K562 (cell line): ENCODE data around the gene OR5M11. TPM values are rescaled to one million over a fixed set of nuclear protein-coding genes. Genes with fewer than 3 reads are reported as not detected.

Experiments
- polyA plus RNA-seq, 8 experiments: library from polyadenylated mRNA; depleted of rRNA in 4 of 8; stranded (reverse) in 5 of 8; unstranded in 3 of 8; fragments of >200 nt; fragmentation: Nextera tagmentation in 2 of 8; fragmentation: Illumina TruSeq in 1 of 8; extraction: Ambion mirVana in 2 of 8; extraction: Trizol in 1 of 8; gene quantifications; 2 replicates each; pipeline versions ENCODE4 v1.2.1 to v1.2.3, GENCODE V29; 2011 to 2014; ENCODE audit warnings: inconsistent platforms in 1 of 8, missing spikeins in 1 of 8
- total RNA-seq, 7 experiments: library from RNA; depleted of rRNA in 6 of 7; stranded (reverse); fragments of >200 nt in 6 of 7; fragmentation: Illumina TruSeq in 2 of 7; extraction: Trizol in 2 of 7; gene quantifications; 2 replicates each; pipeline versions ENCODE4 v1.2.1 to v1.2.3, GENCODE V29; 2011 to 2021; ENCODE audit warnings: low replicate concordance in 1 of 7

The OR5M11 gene
- total and polyA plus RNA-seq, 9 of the 15 experiments (the other 6 are each of a cell fraction or from before 2014, with no cell fraction given), result not detected

Other genes with a start within 250 kb of the OR5M11 start
Only the 7 nearest of the 13 such genes appear.
- gene OR5AL1, start 130.6 kb downstream of the OR5M11 start, total RNA-seq (2014; rRNA removed), result not detected in 2 replicates
- not detected in 2 replicates for gene OR5AL1, start 130.6 kb downstream of the OR5M11 start, total RNA-seq (2014; rRNA removed; fragmentation: Illumina TruSeq; extraction: Trizol)
- not detected in 2 replicates for gene OR5AL1, start 130.6 kb downstream of the OR5M11 start, total RNA-seq (2015; rRNA removed; fragmentation: Illumina TruSeq; extraction: Trizol)
- gene OR5AL1, start 130.6 kb downstream of the OR5M11 start, total RNA-seq (2021), result not detected in 2 replicates
- not detected in 2 replicates for gene OR5AL1, start 130.6 kb downstream of the OR5M11 start, polyA plus RNA-seq (2011; rRNA removed)
- not detected in 2 replicates for gene OR5AL1, start 130.6 kb downstream of the OR5M11 start, polyA plus RNA-seq (2014; fragmentation: Illumina TruSeq; extraction: Trizol)
- gene OR5AL1, start 130.6 kb downstream of the OR5M11 start, polyA plus RNA-seq (2014; fragmentation: Nextera tagmentation; extraction: Ambion mirVana), result not detected
- not detected in 2 replicates for gene OR5AL1, start 130.6 kb downstream of the OR5M11 start, polyA plus RNA-seq (2014; rRNA removed)
- gene OR5M3, start 69.9 kb downstream of the OR5M11 start, total RNA-seq (2014; rRNA removed), result not detected in 2 replicates
- not detected in 2 replicates for gene OR5M3, start 69.9 kb downstream of the OR5M11 start, total RNA-seq (2014; rRNA removed; fragmentation: Illumina TruSeq; extraction: Trizol)
- not detected in 2 replicates for gene OR5M3, start 69.9 kb downstream of the OR5M11 start, total RNA-seq (2015; rRNA removed; fragmentation: Illumina TruSeq; extraction: Trizol)
- gene OR5M3, start 69.9 kb downstream of the OR5M11 start, total RNA-seq (2021), result not detected in 2 replicates
- not detected in 2 replicates for gene OR5M3, start 69.9 kb downstream of the OR5M11 start, polyA plus RNA-seq (2011; rRNA removed)
- gene OR5M3, start 69.9 kb downstream of the OR5M11 start, polyA plus RNA-seq (2014; fragmentation: Illumina TruSeq; extraction: Trizol), result not detected in 2 replicates
- gene OR5M3, start 69.9 kb downstream of the OR5M11 start, polyA plus RNA-seq (2014; fragmentation: Nextera tagmentation; extraction: Ambion mirVana), result not detected
- gene OR5M3, start 69.9 kb downstream of the OR5M11 start, polyA plus RNA-seq (2014; rRNA removed), result not detected in 2 replicates
- not detected in 2 replicates for gene OR5M8, start 51.9 kb downstream of the OR5M11 start, total RNA-seq (2014; rRNA removed)
- not detected in 2 replicates for gene OR5M8, start 51.9 kb downstream of the OR5M11 start, total RNA-seq (2014; rRNA removed; fragmentation: Illumina TruSeq; extraction: Trizol)
- gene OR5M8, start 51.9 kb downstream of the OR5M11 start, total RNA-seq (2015; rRNA removed; fragmentation: Illumina TruSeq; extraction: Trizol), result not detected in 2 replicates
- gene OR5M8, start 51.9 kb downstream of the OR5M11 start, total RNA-seq (2021), result not detected in 2 replicates
- not detected in 2 replicates for gene OR5M8, start 51.9 kb downstream of the OR5M11 start, polyA plus RNA-seq (2011; rRNA removed)
- gene OR5M8, start 51.9 kb downstream of the OR5M11 start, polyA plus RNA-seq (2014; fragmentation: Illumina TruSeq; extraction: Trizol), result not detected in 2 replicates
- gene OR5M8, start 51.9 kb downstream of the OR5M11 start, polyA plus RNA-seq (2014; fragmentation: Nextera tagmentation; extraction: Ambion mirVana), result not detected
- gene OR5M8, start 51.9 kb downstream of the OR5M11 start, polyA plus RNA-seq (2014; rRNA removed), result not detected in 2 replicates
- gene OR5M10, start 34.5 kb upstream of the OR5M11 start, total RNA-seq (2014; rRNA removed), result not detected in 2 replicates
- gene OR5M10, start 34.5 kb upstream of the OR5M11 start, total RNA-seq (2014; rRNA removed; fragmentation: Illumina TruSeq; extraction: Trizol), result not detected in 2 replicates
- gene OR5M10, start 34.5 kb upstream of the OR5M11 start, total RNA-seq (2015; rRNA removed; fragmentation: Illumina TruSeq; extraction: Trizol), result not detected in 2 replicates
- not detected in 2 replicates for gene OR5M10, start 34.5 kb upstream of the OR5M11 start, total RNA-seq (2021)
- not detected in 2 replicates for gene OR5M10, start 34.5 kb upstream of the OR5M11 start, polyA plus RNA-seq (2011; rRNA removed)
- gene OR5M10, start 34.5 kb upstream of the OR5M11 start, polyA plus RNA-seq (2014; fragmentation: Illumina TruSeq; extraction: Trizol), result not detected in 2 replicates
- gene OR5M10, start 34.5 kb upstream of the OR5M11 start, polyA plus RNA-seq (2014; fragmentation: Nextera tagmentation; extraction: Ambion mirVana), result not detected
- gene OR5M10, start 34.5 kb upstream of the OR5M11 start, polyA plus RNA-seq (2014; rRNA removed), result not detected in 2 replicates
- gene OR5M1, start 71.6 kb upstream of the OR5M11 start, total RNA-seq (2014; rRNA removed), result not detected in 2 replicates
- not detected in 2 replicates for gene OR5M1, start 71.6 kb upstream of the OR5M11 start, total RNA-seq (2014; rRNA removed; fragmentation: Illumina TruSeq; extraction: Trizol)
- gene OR5M1, start 71.6 kb upstream of the OR5M11 start, total RNA-seq (2015; rRNA removed; fragmentation: Illumina TruSeq; extraction: Trizol), result not detected in 2 replicates
- not detected in 2 replicates for gene OR5M1, start 71.6 kb upstream of the OR5M11 start, total RNA-seq (2021)
- not detected in 2 replicates for gene OR5M1, start 71.6 kb upstream of the OR5M11 start, polyA plus RNA-seq (2011; rRNA removed)
- not detected in 2 replicates for gene OR5M1, start 71.6 kb upstream of the OR5M11 start, polyA plus RNA-seq (2014; fragmentation: Illumina TruSeq; extraction: Trizol)
- not detected for gene OR5M1, start 71.6 kb upstream of the OR5M11 start, polyA plus RNA-seq (2014; fragmentation: Nextera tagmentation; extraction: Ambion mirVana)
- not detected in 2 replicates for gene OR5M1, start 71.6 kb upstream of the OR5M11 start, polyA plus RNA-seq (2014; rRNA removed)
- not detected in 2 replicates for gene OR5AP2, start 99.2 kb upstream of the OR5M11 start, total RNA-seq (2014; rRNA removed)
- gene OR5AP2, start 99.2 kb upstream of the OR5M11 start, total RNA-seq (2014; rRNA removed; fragmentation: Illumina TruSeq; extraction: Trizol), result not detected in 2 replicates
- gene OR5AP2, start 99.2 kb upstream of the OR5M11 start, total RNA-seq (2015; rRNA removed; fragmentation: Illumina TruSeq; extraction: Trizol), result not detected in 2 replicates
- gene OR5AP2, start 99.2 kb upstream of the OR5M11 start, total RNA-seq (2021), result not detected in 2 replicates
- not detected in 2 replicates for gene OR5AP2, start 99.2 kb upstream of the OR5M11 start, polyA plus RNA-seq (2011; rRNA removed)
- not detected in 2 replicates for gene OR5AP2, start 99.2 kb upstream of the OR5M11 start, polyA plus RNA-seq (2014; fragmentation: Illumina TruSeq; extraction: Trizol)
- not detected for gene OR5AP2, start 99.2 kb upstream of the OR5M11 start, polyA plus RNA-seq (2014; fragmentation: Nextera tagmentation; extraction: Ambion mirVana)
- gene OR5AP2, start 99.2 kb upstream of the OR5M11 start, polyA plus RNA-seq (2014; rRNA removed), result not detected in 2 replicates
- gene OR5AR1, start 120.4 kb upstream of the OR5M11 start, total RNA-seq (2014; rRNA removed), result not detected in 2 replicates
- gene OR5AR1, start 120.4 kb upstream of the OR5M11 start, total RNA-seq (2014; rRNA removed; fragmentation: Illumina TruSeq; extraction: Trizol), result not detected in 2 replicates
- not detected in 2 replicates for gene OR5AR1, start 120.4 kb upstream of the OR5M11 start, total RNA-seq (2015; rRNA removed; fragmentation: Illumina TruSeq; extraction: Trizol)
- not detected in 2 replicates for gene OR5AR1, start 120.4 kb upstream of the OR5M11 start, total RNA-seq (2021)
- gene OR5AR1, start 120.4 kb upstream of the OR5M11 start, polyA plus RNA-seq (2011; rRNA removed), result not detected in 2 replicates
- gene OR5AR1, start 120.4 kb upstream of the OR5M11 start, polyA plus RNA-seq (2014; fragmentation: Illumina TruSeq; extraction: Trizol), result not detected in 2 replicates
- gene OR5AR1, start 120.4 kb upstream of the OR5M11 start, polyA plus RNA-seq (2014; fragmentation: Nextera tagmentation; extraction: Ambion mirVana), result not detected
- not detected in 2 replicates for gene OR5AR1, start 120.4 kb upstream of the OR5M11 start, polyA plus RNA-seq (2014; rRNA removed)